GM06990 (cell line): ENCODE results near the gene POLA1.

Experiments used
- DNase-seq: peaks from one replicate; pipeline ENCODE4 v3.0.0-alpha.2; 2011; ENCODE audit not compliant: insufficient read length; ENCODE audit errors: extremely low read depth
- H3K27me3 ChIP-seq: replicated peaks from 2 replicates; pipeline ENCODE4 v1.6.0; 2011; ENCODE audit warnings: low read length; ENCODE audit not compliant: control insufficient read depth, insufficient read depth
- H3K36me3 ChIP-seq: 2 replicates; pipeline ENCODE4 v1.5.1; 2011; ENCODE audit warnings: low read length; ENCODE audit not compliant: control insufficient read depth, insufficient read depth
- H3K4me3 ChIP-seq: replicated peaks from 2 replicates; pipeline ENCODE4 v1.5.1; 2011; ENCODE audit warnings: low read depth, mild to moderate bottlenecking, control low read depth, low read length
- CTCF ChIP-seq: IDR thresholded peaks from 2 replicates; pipeline ENCODE4 v1.5.1; 2011; ENCODE audit warnings: low read length, control low read depth, mild to moderate bottlenecking, inconsistent platforms; ENCODE audit not compliant: insufficient read depth, poor library complexity, severe bottlenecking

POLA1 gene

GRCh38 chrX:24676403-24677024 is 17.2 kb upstream of the POLA1 start:
- peak; percentile 67 for TF ChIP-seq CTCF
- H3K4me3 ChIP-seq = no peak overlapping the region
- no peak for DNase-seq
- no peaks in the 10 kb centered on the region for H3K36me3 ChIP-seq
- no peaks in the 10 kb centered on the region; the same call in 1 of the 2 replicates for H3K27me3 ChIP-seq

- DNase-seq = no peak
- no peak for TF ChIP-seq CTCF
- H3K4me3 ChIP-seq = no peak overlapping the region
- H3K36me3 ChIP-seq = no peaks in the 10 kb centered on the region
- H3K27me3 ChIP-seq = no peaks in the 10 kb centered on the region
These were observed 10.8 kb upstream of the POLA1 start for GRCh38 chrX:24682739-24683432.

GRCh38 chrX:24684048-24684447 is 9.7 kb upstream of the POLA1 start:
- H3K4me3 ChIP-seq = no peak overlapping the region
- no peak for TF ChIP-seq CTCF
- no peak for DNase-seq
- no peaks in the 10 kb centered on the region for H3K27me3 ChIP-seq
- H3K36me3 ChIP-seq = no peaks in the 10 kb centered on the region

- Histone ChIP-seq H3K4me3 (no peak overlapping the region), H3K27me3 (no peaks in the 10 kb centered on the region), H3K36me3 (no peaks in the 10 kb centered on the region)
- no peak for DNase-seq
- TF ChIP-seq CTCF = no peak
These were observed 1.4 kb upstream of the POLA1 start for GRCh38 chrX:24692305-24692704.

- Histone ChIP-seq H3K4me3 (peak overlapping the region; percentile 73), H3K36me3 (0 out of 2 replicates have a peak, but pooled peaks cover 2% of the 10 kb centered on the region), H3K27me3 (no peaks in the 10 kb centered on the region)
- TF ChIP-seq CTCF = no peak
- no peak for DNase-seq
These were observed 1.1 kb downstream of the POLA1 start for GRCh38 chrX:24694825-24695224.

GRCh38 chrX:24696294-24696693 is 2.6 kb downstream of the POLA1 start:
- 0 out of 2 replicates have a peak, but pooled peaks cover 2% of the 10 kb centered on the region for H3K36me3 ChIP-seq
- H3K4me3 ChIP-seq = no peak overlapping the region
- no peaks in the 10 kb centered on the region for H3K27me3 ChIP-seq
- DNase-seq = no peak
- TF ChIP-seq CTCF = no peak
